Peyer's patch (tissue), 4 donors: ENCODE results near the gene SRPRB.

Experiments
- CTCF ChIP-seq, 6 experiments: fragments of 450-650 bp in 4 of 6; fragments of 200-600 bp in 2 of 6; sonication (generic) in 1 of 6; IDR thresholded peaks; one replicate each; pipeline ENCODE4 v1.5.1; 2017 to 2019; ENCODE audit warnings: antibody characterized with exemption in 6 of 6, mild to moderate bottlenecking in 3 of 6, moderate library complexity in 1 of 6
- POLR2A ChIP-seq, 2 donors: fragments of 450-650 bp; IDR thresholded peaks; one replicate each; pipeline ENCODE4 v1.5.1; 2017; ENCODE audit warnings: antibody characterized with exemption in 2 of 2, mild to moderate bottlenecking in 2 of 2, moderate library complexity in 2 of 2

DNA sequence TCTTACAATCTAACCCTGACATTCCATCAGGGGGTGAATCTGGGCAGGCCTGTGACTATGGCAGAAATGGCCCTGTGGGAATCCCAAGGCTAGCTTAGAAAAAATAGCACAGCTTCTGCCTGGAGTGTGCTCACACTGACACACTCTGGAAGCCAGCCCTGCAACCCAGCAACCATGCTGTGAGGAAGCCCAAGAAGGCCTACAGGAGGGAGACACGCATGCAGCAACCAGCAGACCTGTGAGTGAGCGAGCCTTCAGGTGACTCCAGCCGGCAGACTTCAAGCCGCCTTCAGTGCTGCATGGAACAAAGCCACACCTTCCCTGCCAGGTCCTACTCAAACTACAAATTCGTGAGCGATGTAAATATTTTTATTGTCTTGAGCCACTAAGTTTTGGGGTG, 64.0 kb downstream of the SRPRB start:
- no peak for TF ChIP-seq CTCF (IDR thresholded peaks at IDR 0.05)
- no peak for TF ChIP-seq POLR2A (IDR thresholded peaks at IDR 0.05)
